A549 (cell line): ENCODE measurements around the gene ARHGEF10L.

Experiments used
- CTCF ChIP-seq: fragments of >200 bp; sonication (Bioruptor Twin); formaldehyde crosslinking; IDR thresholded peaks from 3 replicates; pipeline ENCODE4 v1.5.1; 2016
- EP300 ChIP-seq, 2 experiments: fragments of >200 bp; sonication (Bioruptor Twin); formaldehyde crosslinking; IDR thresholded peaks; 2 replicates in 1 of 2; 3 replicates in 1 of 2; pipeline ENCODE4 v1.6.1; 2016 to 2017
- KDM1A ChIP-seq: fragments of 200-600 bp; sonication (generic); IDR thresholded peaks from 2 replicates; pipeline ENCODE4 v1.6.1; 2016; ENCODE audit warnings: low read depth, mild to moderate bottlenecking
- NFE2L2 ChIP-seq: fragments of 150-350 bp; conservative IDR thresholded peaks from 2 replicates; pipeline ENCODE4 v1.6.1; 2014; ENCODE audit warnings: low read length
- REST ChIP-seq: fragments of 200-600 bp; sonication (generic); IDR thresholded peaks from 2 replicates; pipeline ENCODE4 v1.6.1; 2016; ENCODE audit warnings: antibody characterized with exemption, mild to moderate bottlenecking, moderate library complexity
- RNF2 ChIP-seq: fragments of 200-600 bp; sonication (generic); IDR thresholded peaks from 2 replicates; pipeline ENCODE4 v1.6.1; 2016; ENCODE audit warnings: low read depth, mild to moderate bottlenecking, antibody characterized with exemption, moderate library complexity, borderline replicate concordance

GRCh38 chr1:17688217-17688810 is 148.8 kb downstream of the ARHGEF10L start:
- TF ChIP-seq RNF2 (no peak), CTCF (no peak), KDM1A (no peak), REST (no peak), EP300 (IDR thresholded peaks at IDR 0.05) (no peak), NFE2L2 (no peak)
